Caco-2 (cell line): ENCODE results near the gene HTT. TPM values are rescaled to one million over a fixed set of nuclear protein-coding genes. Genes with fewer than 3 reads are reported as not detected.

ENCODE experiments used
- BruUV-seq: library from RNA; stranded (reverse); fragments of 400-500 nt; replicated peaks from 2 replicates; lab custom pipeline; 2021; lab: Mats Ljungman, UMichigan
- CTCF ChIA-PET: fragments of 300-600 bp; sonication (Branson Sonifier 250); formaldehyde crosslinking; loops from one replicate; lab custom pipeline; 2022; ENCODE audit warnings: antibody characterized with exemption; lab: Charles Lee
- POLR2A ChIA-PET: fragments of 300-600 bp; sonication (Branson Sonifier 250); formaldehyde crosslinking; loops from one replicate; lab custom pipeline; 2022; ENCODE audit warnings: antibody characterized with exemption; lab: Charles Lee
- DNase-seq, 2 experiments: peaks; one replicate each; pipeline versions ENCODE4 v3.0.0 to v3.0.0-alpha.2; 2020 to 2022
- H3K27me3 ChIP-seq: replicated peaks from 2 replicates; pipeline ENCODE4 v1.6.0; 2011; ENCODE audit warnings: low read length; ENCODE audit not compliant: control insufficient read depth, insufficient read depth
- H3K36me3 ChIP-seq: 2 replicates; pipeline ENCODE4 v1.5.1; 2011; ENCODE audit warnings: low read length; ENCODE audit not compliant: control insufficient read depth, insufficient read depth
- H3K4me1 ChIP-seq: fragments of 250-450 bp; sonication (Bioruptor Pico); 2 replicates; pipeline ENCODE4 v1.5.1; 2020; ENCODE audit warnings: mild to moderate bottlenecking
- H3K4me3 ChIP-seq: 2 replicates; pipeline ENCODE4 v1.5.1; 2011; ENCODE audit warnings: low read depth, mild to moderate bottlenecking, control low read depth, low read length
- H3K9me3 ChIP-seq: fragments of 250-450 bp; sonication (Bioruptor Pico); 2 replicates; pipeline ENCODE4 v1.5.1; 2020; ENCODE audit warnings: mild to moderate bottlenecking, moderate library complexity
- H3K27ac Mint-ChIP-seq: one replicate; pipeline ENCODE4 v1.8.0; 2022; ENCODE audit warnings: mixed read lengths; ENCODE audit not compliant: unreplicated experiment
- H3K27me3 Mint-ChIP-seq: one replicate; pipeline ENCODE4 v1.8.0; 2022; ENCODE audit warnings: mixed read lengths; ENCODE audit not compliant: insufficient read depth, unreplicated experiment
- H3K36me3 Mint-ChIP-seq: one replicate; pipeline ENCODE4 v1.8.0; 2022; ENCODE audit warnings: mild to moderate bottlenecking, mixed read lengths; ENCODE audit not compliant: insufficient read depth, unreplicated experiment
- H3K4me1 Mint-ChIP-seq: one replicate; pipeline ENCODE4 v1.8.0; 2022; ENCODE audit warnings: low read depth, mixed read lengths; ENCODE audit not compliant: unreplicated experiment
- H3K4me3 Mint-ChIP-seq: one replicate; pipeline ENCODE4 v1.8.0; 2022; ENCODE audit warnings: mild to moderate bottlenecking, moderate library complexity, mixed read lengths; ENCODE audit not compliant: unreplicated experiment
- H3K9me3 Mint-ChIP-seq: one replicate; pipeline ENCODE4 v1.8.0; 2022; ENCODE audit warnings: mixed read lengths; ENCODE audit not compliant: unreplicated experiment
- intact Hi-C: fragments of 100-400 bp; cut with micrococcal nuclease; formaldehyde crosslinking; loops from one replicate; pipeline ENCODE4 v1.10.0; 2022; ENCODE audit not compliant: unreplicated experiment
- total RNA-seq: library from RNA; stranded (reverse); gene quantifications from 2 replicates; pipeline ENCODE4 v1.2.3, GENCODE V29; 2022
- TF ChIP-seq, protein P1 (sequence below), 2 experiments: fragments of 200-600 bp in 1 of 2; IDR thresholded peaks; 1 replicate in 1 of 2; 2 replicates in 1 of 2; pipeline versions ENCODE4 v1.5.1 to v1.8.0; 2011 to 2022; ENCODE audit warnings: antibody characterized with exemption in 1 of 2, control low read depth in 1 of 2, inconsistent platforms in 1 of 2, low read depth in 1 of 2, low read length in 1 of 2, mild to moderate bottlenecking in 1 of 2, moderate library complexity in 1 of 2; ENCODE audit not compliant: insufficient read depth in 1 of 2, severe bottlenecking in 1 of 2, unreplicated experiment in 1 of 2

HTT gene
- total RNA-seq, 1 experiment from 2014 or later: 63.3 TPM

DNA sequence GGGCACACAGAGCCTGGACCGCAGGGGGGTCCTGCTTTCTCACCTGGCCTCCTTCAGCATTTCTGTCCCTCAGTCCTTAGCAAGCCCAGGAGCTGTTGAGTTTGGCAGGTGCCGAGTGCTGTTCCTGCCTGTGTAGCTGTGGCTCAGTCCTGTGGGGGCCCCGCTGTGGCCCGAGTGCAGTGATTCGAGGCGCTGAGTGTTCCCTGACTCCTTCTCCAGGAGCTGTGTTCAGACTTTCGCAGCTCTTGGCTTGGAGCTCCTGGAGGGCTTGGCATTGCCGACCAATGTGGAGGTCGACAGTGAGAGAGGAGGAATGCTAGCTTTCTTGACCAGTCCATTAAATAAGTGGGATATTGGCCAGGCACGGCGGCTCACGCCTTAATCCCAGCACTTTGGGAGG, 124.4 kb downstream of the HTT start:
- Histone ChIP-seq H3K4me3 (no peak overlapping the region), H3K4me1 (no peaks in the 10 kb centered on the region), H3K36me3 (no peaks in the 10 kb centered on the region; the same call in none of the 2 replicates), H3K27me3 (no peaks in the 10 kb centered on the region), H3K9me3 (no peaks in the 10 kb centered on the region)
- H3K27ac Mint-ChIP-seq: no peak overlapping the region
- intact Hi-C loops: no loop called here
- ChIA-PET POLR2A (no interaction called here), CTCF (no interaction called here)
- DNase-seq: no peak
- no TSS peak for BruUV-seq
- no peaks in the 10 kb centered on the region for H3K27me3 Mint-ChIP-seq
- H3K9me3 Mint-ChIP-seq: no peaks in the 10 kb centered on the region
- H3K36me3 Mint-ChIP-seq: peaks cover 12% of the 10 kb centered on the region
- TF ChIP-seq, protein P1, sequence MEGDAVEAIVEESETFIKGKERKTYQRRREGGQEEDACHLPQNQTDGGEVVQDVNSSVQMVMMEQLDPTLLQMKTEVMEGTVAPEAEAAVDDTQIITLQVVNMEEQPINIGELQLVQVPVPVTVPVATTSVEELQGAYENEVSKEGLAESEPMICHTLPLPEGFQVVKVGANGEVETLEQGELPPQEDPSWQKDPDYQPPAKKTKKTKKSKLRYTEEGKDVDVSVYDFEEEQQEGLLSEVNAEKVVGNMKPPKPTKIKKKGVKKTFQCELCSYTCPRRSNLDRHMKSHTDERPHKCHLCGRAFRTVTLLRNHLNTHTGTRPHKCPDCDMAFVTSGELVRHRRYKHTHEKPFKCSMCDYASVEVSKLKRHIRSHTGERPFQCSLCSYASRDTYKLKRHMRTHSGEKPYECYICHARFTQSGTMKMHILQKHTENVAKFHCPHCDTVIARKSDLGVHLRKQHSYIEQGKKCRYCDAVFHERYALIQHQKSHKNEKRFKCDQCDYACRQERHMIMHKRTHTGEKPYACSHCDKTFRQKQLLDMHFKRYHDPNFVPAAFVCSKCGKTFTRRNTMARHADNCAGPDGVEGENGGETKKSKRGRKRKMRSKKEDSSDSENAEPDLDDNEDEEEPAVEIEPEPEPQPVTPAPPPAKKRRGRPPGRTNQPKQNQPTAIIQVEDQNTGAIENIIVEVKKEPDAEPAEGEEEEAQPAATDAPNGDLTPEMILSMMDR (IDR thresholded peaks at IDR 0.05; ENCODE audit: insufficient read depth in 1 of 2, low read depth in 1 of 2, low read length in 1 of 2, severe bottlenecking in 1 of 2, unreplicated experiment in 1 of 2): no peak
- no peak overlapping the region for H3K4me3 Mint-ChIP-seq
- H3K4me1 Mint-ChIP-seq: no peaks in the 10 kb centered on the region

DNA sequence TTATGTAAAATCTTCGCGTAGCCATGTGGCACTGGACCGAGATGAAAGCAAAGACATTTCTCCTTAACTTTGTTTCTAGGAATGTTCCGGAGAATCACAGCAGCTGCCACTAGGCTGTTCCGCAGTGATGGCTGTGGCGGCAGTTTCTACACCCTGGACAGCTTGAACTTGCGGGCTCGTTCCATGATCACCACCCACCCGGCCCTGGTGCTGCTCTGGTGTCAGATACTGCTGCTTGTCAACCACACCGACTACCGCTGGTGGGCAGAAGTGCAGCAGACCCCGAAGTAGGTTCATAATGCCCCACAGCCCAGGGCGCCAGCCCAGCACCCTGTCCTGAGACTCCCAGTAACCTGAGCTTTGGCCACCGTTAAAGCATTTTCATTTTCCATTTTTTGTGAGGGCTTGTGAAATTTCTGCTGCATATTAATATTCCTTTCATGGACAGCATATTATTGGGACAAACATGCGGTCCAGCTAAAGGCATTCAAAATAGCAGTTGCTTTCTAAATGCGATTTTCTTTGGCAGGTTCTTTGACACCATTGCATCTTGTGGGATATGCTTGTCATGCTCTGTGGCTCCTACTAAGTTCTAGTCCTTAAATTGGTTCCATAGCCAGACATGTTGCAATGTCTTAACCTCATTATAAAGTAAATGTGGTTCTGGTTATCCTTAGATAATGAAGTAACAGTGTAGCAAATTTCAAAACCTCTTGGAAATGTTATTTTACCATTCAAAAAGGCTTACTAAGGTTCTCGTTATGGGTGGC, 125.4 kb downstream of the HTT start:
- H3K4me3 ChIP-seq: no peak overlapping the region
- POLR2A ChIA-PET: no interaction called here
- H3K27ac Mint-ChIP-seq: no peak overlapping the region
- no peaks in the 10 kb centered on the region for H3K9me3 ChIP-seq
- H3K36me3 ChIP-seq: no peaks in the 10 kb centered on the region; the same call in none of the 2 replicates
- intact Hi-C loops: no loop called here
- no peaks in the 10 kb centered on the region for H3K27me3 Mint-ChIP-seq
- no TSS peak for BruUV-seq
- H3K27me3 ChIP-seq: no peaks in the 10 kb centered on the region
- H3K4me1 Mint-ChIP-seq: no peaks in the 10 kb centered on the region
- no peak for DNase-seq
- H3K4me1 ChIP-seq: no peaks in the 10 kb centered on the region
- no peaks in the 10 kb centered on the region for H3K9me3 Mint-ChIP-seq
- H3K4me3 Mint-ChIP-seq: no peak overlapping the region
- H3K36me3 Mint-ChIP-seq: peaks cover 15% of the 10 kb centered on the region
- CTCF ChIA-PET: no interaction called here
- TF ChIP-seq, protein P1 (IDR thresholded peaks at IDR 0.05; ENCODE audit: insufficient read depth in 1 of 2, low read depth in 1 of 2, low read length in 1 of 2, severe bottlenecking in 1 of 2, unreplicated experiment in 1 of 2): no peak

DNA sequence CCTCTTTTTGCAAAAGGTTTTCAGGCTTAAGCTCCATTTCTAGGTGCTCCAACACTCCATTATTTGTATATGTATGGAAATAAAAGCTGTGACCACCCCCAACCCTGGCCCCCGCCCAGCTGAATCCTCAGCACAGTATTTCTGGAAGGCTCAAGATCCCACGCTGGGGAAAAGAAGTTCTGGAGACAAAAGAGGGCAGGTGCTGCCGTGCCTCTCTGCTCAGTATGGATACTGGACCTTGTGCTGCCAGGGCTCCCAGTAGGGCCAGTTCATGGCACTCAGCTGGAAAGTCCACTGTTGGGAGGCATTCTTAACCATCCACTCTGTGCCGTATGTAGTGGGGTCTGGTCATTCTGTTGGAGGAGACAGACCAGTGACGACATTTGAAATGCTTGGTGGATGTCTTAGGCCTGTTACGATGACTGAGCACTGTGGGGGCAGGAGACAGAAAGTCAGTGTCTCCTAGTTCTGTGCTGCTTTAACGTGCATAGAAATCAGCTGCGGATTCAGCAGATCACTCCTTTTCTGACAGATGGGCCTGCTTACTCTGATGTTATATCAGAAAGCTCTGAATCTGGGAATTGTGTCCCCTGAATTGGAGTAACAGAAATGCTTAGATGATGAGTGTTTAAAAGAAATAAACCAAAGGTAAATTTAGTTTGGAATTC, 126.1 kb downstream of the HTT start:
- Histone ChIP-seq H3K27me3 (no peaks in the 10 kb centered on the region), H3K36me3 (no peaks in the 10 kb centered on the region; the same call in none of the 2 replicates), H3K9me3 (no peaks in the 10 kb centered on the region), H3K4me3 (no peak overlapping the region), H3K4me1 (no peaks in the 10 kb centered on the region)
- Mint-ChIP-seq H3K9me3 (no peaks in the 10 kb centered on the region), H3K4me1 (no peaks in the 10 kb centered on the region), H3K27ac (no peak overlapping the region), H3K4me3 (no peak overlapping the region), H3K36me3 (peaks cover 15% of the 10 kb centered on the region), H3K27me3 (no peaks in the 10 kb centered on the region)
- no peak for DNase-seq
- intact Hi-C loops: no loop called here
- ChIA-PET POLR2A (no interaction called here), CTCF (no interaction called here)
- TF ChIP-seq, protein P1 (IDR thresholded peaks at IDR 0.05; ENCODE audit: insufficient read depth in 1 of 2, low read depth in 1 of 2, low read length in 1 of 2, severe bottlenecking in 1 of 2, unreplicated experiment in 1 of 2): no peak
- no TSS peak for BruUV-seq
